ENCODE data around the gene C1orf56.

GRCh38 chr1:151054971-151055547 is 7.5 kb downstream of the C1orf56 start:
- TF ChIP-seq CTCF (conservative IDR thresholded peaks at IDR 0.05; ENCODE audit: low read depth, low read length) (no peak), EZH2phosphoT487 (IDR thresholded peaks at IDR 0.05; ENCODE audit: borderline replicate concordance, low read length) (no peak)

All from PC-3 (cell line).